ENCODE data around the gene MSI1.

MSI1 gene

GRCh38 chr12:120368789-120369602 lies at the start of gene MSI1:
Gene MSI1 (minus strand): TSS chr12:120369164. CDS start chr12:120369091, 73 bp downstream.
- DNase-seq = no peak

DNA sequence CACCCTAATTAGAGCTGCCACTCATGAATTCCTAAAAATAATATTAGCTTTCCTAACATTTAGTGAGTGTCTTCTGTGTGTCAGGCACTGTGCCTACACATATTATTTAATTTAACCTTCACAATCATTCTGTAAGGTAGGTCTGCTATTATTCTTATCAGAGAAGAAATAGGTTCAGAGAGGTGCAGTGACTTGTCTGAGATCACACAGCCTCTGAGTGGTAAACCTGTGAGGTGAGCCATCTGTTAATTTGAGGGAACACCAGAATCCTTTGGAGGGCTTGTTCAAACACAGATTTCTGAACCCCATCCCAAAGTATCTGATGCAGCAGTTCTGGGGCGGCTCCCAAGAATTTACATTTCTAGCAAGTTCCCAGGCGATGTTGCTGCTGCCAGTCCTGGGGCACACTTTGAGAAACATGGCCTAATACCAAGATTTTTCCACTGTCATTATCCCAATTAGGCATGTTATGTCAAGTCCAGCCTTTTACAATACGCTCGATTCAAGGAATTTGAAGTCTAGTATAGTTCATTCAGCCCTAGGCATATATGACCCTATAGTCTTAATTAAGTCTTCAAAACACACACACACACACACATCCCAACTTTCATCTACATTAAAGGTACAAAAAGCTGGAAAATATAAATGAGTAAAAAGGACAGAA lies 49.1 kb upstream of the MSI1 start:
- no peak for DNase-seq

DNA sequence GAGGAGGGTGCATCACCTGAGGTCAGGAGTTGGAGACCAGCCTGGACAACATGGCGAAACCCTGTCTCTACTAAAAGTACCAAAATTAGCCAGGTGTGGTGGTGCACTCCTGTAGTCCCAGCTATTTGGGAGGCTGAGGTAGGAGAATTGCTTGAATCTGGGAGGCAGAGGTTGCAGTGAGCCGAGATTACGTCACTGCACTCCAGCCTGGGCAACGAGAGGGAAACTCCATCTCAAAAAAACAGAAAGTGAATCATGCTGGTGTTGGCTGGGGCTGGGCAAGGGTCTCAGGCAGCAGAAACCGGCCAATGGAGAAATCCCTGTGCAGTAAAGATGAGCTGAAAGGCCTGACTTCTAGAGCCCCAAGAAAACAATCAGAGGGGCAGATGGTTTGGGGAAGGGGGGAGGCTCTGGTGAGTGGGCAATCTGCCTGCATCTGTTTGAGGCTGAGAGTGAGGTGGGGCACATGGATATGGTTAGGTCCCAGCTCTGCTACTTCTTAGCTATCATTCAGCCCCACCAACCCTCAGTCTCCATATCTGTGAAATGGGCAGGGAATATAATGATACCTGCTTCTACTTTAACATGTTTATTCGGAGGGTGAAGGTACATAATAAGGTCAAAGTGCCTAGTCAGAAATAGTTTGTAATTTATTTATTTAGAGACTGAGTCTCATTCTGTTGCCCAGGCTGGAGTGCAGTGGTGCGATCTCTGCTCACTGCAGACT lies 47.7 kb upstream of the MSI1 start:
- no peak for DNase-seq

GRCh38 chr12:120413901-120414695 lies 45.1 kb upstream of the MSI1 start:
- DNase-seq = no peak

- DNase-seq = no peak
Measured at GRCh38 chr12:120412421-120412820, 43.5 kb upstream of the MSI1 start.

GRCh38 chr12:120408771-120409170 lies 39.8 kb upstream of the MSI1 start:
- no peak for DNase-seq

DNA sequence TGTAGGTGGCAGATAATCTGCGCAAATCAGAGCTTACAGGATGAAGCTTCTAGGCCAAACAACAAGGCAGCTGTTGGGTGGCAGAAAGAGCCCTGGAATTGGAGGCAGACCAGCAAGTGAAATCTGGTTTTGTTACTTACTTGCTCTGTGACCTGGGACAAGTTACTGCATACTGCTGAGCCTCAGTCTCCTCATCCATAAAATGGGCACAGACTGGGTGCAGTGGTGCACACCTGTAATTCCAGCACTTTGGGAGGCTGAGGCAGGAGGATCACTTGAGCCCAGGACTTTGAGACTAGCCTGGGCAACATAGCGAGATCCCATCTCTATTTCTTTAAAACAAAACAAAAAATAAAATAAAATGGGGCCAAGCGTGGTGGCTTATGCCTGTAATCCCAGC lies 37.6 kb upstream of the MSI1 start:
- DNase-seq = no peak

GRCh38 chr12:120406069-120406468 lies 37.1 kb upstream of the MSI1 start:
- DNase-seq = no peak

DNA sequence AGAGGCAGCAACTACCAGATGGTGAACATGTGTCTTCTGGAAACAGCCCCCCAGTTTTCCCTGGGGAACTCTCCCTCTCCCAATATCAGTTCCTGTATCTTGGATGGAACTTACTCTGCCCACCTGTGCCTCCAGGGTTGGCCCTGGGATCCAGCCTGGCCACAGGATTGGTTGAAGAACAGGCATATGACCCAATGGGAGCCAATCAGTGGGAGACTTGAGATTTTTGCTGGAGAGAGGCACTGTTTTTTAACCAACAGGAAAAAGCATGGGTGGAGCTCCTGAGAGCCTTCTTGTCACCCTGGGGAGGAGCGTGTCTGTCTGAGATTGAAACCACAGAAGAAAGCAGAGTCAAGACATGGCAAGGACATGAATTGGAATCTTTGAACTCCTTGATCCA lies 35.3 kb upstream of the MSI1 start:
- DNase-seq = no peak

- DNase-seq = no peak
Measured at GRCh38 chr12:120403869-120404268, 34.9 kb upstream of the MSI1 start.

GRCh38 chr12:120402217-120402616 lies 33.3 kb upstream of the MSI1 start:
- no peak for DNase-seq

DNA sequence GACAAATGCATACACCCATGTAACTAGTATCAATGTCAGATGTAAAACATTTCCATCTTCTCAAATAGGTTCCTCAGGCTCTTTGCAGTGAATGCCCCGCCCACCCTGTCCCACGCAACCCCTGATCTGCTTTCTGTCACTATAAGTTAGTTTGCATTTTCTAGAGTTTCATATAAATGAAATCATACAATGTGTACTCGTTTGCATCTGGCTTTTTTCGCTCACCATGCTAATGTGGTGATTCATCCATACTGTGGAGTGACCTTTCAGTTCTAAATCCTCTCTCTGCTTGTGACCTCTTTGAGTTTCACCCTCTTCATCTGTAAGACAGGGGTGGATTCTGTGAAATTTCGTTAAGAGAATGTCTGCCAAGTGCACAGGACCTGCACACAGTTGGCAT lies 30.6 kb upstream of the MSI1 start:
- DNase-seq = no peak

- no peak for DNase-seq
Measured at GRCh38 chr12:120397824-120398540, 29.0 kb upstream of the MSI1 start.

DNA sequence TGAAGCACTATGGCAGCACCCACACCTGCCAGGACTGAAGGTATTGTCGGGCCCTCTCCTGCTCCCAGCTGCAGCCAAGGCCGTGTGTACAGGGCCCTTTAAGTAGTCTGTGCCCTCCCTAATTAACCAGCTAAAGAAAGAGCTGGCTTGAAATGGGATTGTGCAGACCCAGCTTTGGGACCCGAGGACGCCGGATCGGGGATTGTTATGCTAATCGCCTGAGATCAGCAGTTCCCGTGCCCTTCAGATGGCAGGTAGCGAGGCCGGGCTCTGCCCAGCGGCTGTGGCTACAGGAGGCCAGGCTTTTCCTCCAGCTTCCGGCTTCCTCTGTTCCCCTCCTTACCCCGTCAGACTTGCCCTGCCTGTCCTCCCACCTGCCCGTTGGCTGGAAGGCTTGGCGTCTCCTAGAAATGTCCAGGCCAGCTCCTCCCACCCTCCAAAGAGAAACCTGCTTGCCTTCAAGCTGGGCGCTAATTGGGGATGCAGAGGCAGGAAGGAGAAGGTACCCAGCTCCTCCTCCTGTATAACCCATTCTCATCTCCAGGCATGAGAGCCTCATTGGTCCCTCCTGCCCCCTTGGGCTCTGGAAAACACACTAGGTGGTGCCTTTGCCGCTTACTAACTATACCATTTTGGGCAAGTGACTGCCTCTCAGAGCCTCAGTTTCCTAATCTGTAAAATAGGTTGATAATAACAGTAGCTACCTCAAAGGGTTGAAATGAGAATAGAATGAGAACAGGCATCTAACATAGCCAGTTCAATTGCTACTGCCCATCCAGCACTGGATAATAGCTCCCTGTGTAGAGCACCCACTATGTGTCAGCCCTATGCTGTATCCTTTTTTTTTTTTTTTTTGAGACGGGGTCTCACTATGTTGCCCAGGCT lies 25.8 kb upstream of the MSI1 start:
- DNase-seq = no peak

DNA sequence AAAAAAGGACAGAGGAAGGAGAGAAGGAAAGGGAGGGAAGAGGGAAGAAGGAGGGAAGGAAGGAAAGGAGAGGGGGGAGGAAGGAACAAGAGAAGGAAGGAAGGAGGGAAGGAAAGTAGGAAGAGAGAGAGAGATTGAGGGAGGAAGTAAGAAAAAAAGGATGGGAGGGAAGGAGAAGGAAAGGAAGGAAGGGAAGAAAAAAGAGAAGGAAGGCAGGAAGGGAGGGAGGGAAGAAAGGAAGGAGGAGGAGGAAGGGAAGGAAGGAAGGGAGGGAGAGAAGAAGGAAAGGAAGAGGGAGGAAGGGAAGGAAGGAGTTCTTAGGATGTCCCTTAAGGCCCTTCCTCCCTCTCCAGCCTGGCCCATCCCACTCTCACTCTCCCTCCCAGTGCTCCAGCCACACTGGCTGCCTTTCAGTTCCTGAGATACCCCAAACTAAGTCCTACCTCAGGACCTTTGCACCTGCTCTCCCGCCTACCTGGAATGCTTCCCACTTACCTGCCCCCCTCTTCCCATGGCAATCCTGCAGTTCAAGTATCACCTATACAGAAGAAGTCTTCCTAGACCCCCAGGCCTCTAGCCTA lies 21.7 kb upstream of the MSI1 start:
- DNase-seq = no peak

GRCh38 chr12:120388691-120389481 lies 19.9 kb upstream of the MSI1 start:
- DNase-seq = no peak

- no peak for DNase-seq
Measured at GRCh38 chr12:120381752-120382419, 12.9 kb upstream of the MSI1 start.

DNA sequence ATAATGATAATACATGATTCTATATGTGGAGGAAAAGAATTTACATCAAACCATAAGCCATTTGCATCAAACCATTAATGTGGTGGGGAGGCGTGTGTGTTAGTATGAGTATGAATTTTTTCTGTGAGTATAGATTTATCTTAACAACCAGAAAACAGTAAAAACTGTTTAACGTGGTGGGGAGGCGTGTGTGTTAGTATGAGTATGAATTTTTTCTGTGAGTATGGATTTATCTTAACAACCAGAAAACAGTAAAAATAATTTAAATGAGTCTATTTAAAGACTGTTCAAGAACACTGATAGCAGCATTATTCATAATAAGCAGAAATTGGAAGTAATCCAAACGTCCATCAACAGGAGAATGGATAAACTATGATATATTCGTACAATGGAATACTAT lies 9.1 kb upstream of the MSI1 start:
- DNase-seq = no peak

DNA sequence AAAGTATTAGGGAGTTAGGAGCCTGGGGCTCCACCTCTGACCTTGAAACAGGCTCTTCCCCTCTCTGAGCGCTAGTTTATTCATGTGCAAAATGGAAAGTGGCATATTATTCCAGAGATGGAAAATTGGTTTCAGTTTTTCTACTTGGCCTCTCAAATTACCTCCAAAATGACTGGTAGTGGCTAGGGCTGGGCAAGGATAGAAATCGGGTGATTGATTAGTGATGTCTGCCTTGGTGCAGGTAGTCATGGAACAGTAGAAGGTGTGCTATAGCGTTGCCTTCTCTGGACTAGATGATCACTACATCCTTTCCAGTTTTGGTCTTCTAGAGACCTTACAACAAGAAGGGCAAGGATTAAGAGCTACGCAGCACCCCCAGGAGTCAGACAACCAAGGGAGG lies 8.6 kb upstream of the MSI1 start:
- DNase-seq = no peak
